GM12874 (cell line): ENCODE measurements around the gene C4BPA.

Experiments
- CTCF ChIP-seq: IDR thresholded peaks from 2 replicates; pipeline ENCODE4 v1.5.1; 2011; ENCODE audit warnings: low read depth, mild to moderate bottlenecking, control low read depth, low read length, moderate library complexity; ENCODE audit not compliant: insufficient read depth

Gene C4BPA

GRCh38 chr1:207191061-207191460 lies 87.0 kb downstream of the C4BPA start:
- no peak for TF ChIP-seq CTCF

- no peak for TF ChIP-seq CTCF
Observed at GRCh38 chr1:207191776-207192175, 87.7 kb downstream of the C4BPA start.

GRCh38 chr1:207194197-207194596 lies 90.2 kb downstream of the C4BPA start:
- no peak for TF ChIP-seq CTCF
